Measurements from ENCODE around the gene KRT38. TPM values are rescaled to one million over a fixed set of nuclear protein-coding genes. Genes with fewer than 3 reads are reported as not detected.

Gene KRT38
- total RNA-seq, 1 experiment from 2014 or later = not detected

DNA sequence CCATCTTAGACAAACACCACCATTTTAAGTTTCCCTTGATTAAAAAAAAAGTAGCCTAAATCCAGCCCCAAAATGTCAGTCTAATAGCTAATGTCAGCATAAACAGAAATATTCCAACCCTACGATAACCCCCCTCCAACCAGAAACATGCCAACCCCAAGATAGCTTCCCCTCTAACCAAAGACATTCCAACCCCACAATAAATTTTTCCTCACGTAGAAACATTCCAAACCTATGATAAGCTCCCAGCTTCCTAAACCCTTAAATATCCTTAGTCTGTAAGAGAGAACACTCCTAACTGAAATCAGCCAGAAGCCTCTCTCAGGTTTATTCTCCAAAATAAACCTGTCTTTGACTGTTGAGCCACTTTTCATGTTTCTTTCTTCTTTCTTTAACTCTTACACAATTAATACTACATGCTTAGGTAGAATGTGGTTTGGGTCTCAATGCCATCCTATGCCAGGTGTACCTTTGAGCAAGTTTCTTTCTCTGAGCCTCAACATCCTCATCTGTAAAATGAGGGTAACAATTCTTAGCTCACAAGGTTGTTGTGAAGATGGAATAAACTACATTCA is 10.5 kb upstream of the KRT38 start:
- no peaks in the 10 kb centered on the region for H3K4me1 Mint-ChIP-seq
- Histone ChIP-seq H3K9me3 (ENCODE audit: control insufficient read depth, low read depth, low read length) (peaks cover 12% of the 10 kb centered on the region), H2BK20ac (ENCODE audit: low read depth, low read length, poor library complexity, severe bottlenecking) (no peak overlapping the region), H2BK15ac (ENCODE audit: low read depth, low read length) (no peak overlapping the region), H4K20me1 (ENCODE audit: control insufficient read depth, insufficient read depth, insufficient read length) (no peaks in the 10 kb centered on the region), H2BK120ac (ENCODE audit: low read depth, low read length, poor library complexity, severe bottlenecking) (no peak overlapping the region), H3T11ph (ENCODE audit: low read length) (no peak overlapping the region), H3K14ac (ENCODE audit: insufficient read depth, low read length) (no peak overlapping the region), H3K27ac (ENCODE audit: insufficient read length, low read depth, low read length) (no peak overlapping the region), H3K23ac (ENCODE audit: insufficient read length, low read depth, low read length) (no peak overlapping the region), H3K18ac (ENCODE audit: insufficient read length, low read depth, low read length) (no peak overlapping the region), H3K9ac (ENCODE audit: extremely low read depth, insufficient read length, low read length) (no peak overlapping the region), H3K4me1 (ENCODE audit: insufficient read depth, low read length) (no peaks in the 10 kb centered on the region), H3K23me2 (ENCODE audit: insufficient read length, low read depth, low read length, poor library complexity, severe bottlenecking) (no peaks in the 10 kb centered on the region), H2BK12ac (ENCODE audit: insufficient read length, low read depth, low read length) (no peak overlapping the region), H3K79me1 (ENCODE audit: insufficient read depth, low read depth, low read length, poor library complexity, severe bottlenecking) (no peaks in the 10 kb centered on the region), H4K5ac (ENCODE audit: insufficient read length, low read depth, low read length) (no peak overlapping the region), H3K4ac (ENCODE audit: low read depth, low read length) (no peak overlapping the region), H2AK5ac (ENCODE audit: insufficient read length, low read length) (no peak overlapping the region), H2BK5ac (ENCODE audit: insufficient read length, low read length) (no peak overlapping the region), H4K91ac (ENCODE audit: insufficient read length, low read depth, low read length) (no peak overlapping the region), H2AFZ (ENCODE audit: low read length) (no peak overlapping the region), H3K27me3 (ENCODE audit: insufficient read depth, low read length) (no peaks in the 10 kb centered on the region), H3K4me2 (ENCODE audit: insufficient read depth, insufficient read length, low read length) (no peak overlapping the region), H4K8ac (replicated peaks; ENCODE audit: insufficient read length, low read depth, low read length) (no peak overlapping the region), H3K79me2 (ENCODE audit: insufficient read depth, low read length) (no peaks in the 10 kb centered on the region), H3K56ac (ENCODE audit: insufficient read length, low read depth, low read length) (no peak overlapping the region)
- TF ChIP-seq CTCF (conservative IDR thresholded peaks at IDR 0.05) = no peak
- H3K27me3 Mint-ChIP-seq (ENCODE audit: low read depth) = peaks cover 8% of the 10 kb centered on the region
- no peak overlapping the region for H3K4me3 Mint-ChIP-seq
- no peak overlapping the region for H3K27ac Mint-ChIP-seq
- H3K36me3 Mint-ChIP-seq (ENCODE audit: insufficient read depth in 1 of 3, low read depth in 3 of 3) = no peaks in the 10 kb centered on the region; a peak in 4 of 7 replicates
- 100% methylated on average over 1 of the region's 2 CpGs for WGBS (ENCODE audit: extremely low coverage, insufficient read length, low lambda C conversion rate)
- no peak for DNase-seq
- H3K9me3 Mint-ChIP-seq = peaks cover 3 to 13% of the 10 kb centered on the region in 2 experiments

Data from H9 (cell line).